ENCODE data around the gene AWAT2.

AWAT2 gene

GRCh38 chrX:69995362-69996112, 54.2 kb downstream of the AWAT2 start:
- DNase-seq: no peak

GRCh38 chrX:69993494-69993893, 56.2 kb downstream of the AWAT2 start:
- DNase-seq: no peak

GRCh38 chrX:69991685-69992084, 58.1 kb downstream of the AWAT2 start:
- DNase-seq: no peak
